ENCODE data around the gene LYSMD1.
A peak's percentile ranks its signal among the peaks of the same experiment; 100 is the strongest.
"Not testable (repeated sequence)": the region's sequence is repeated elsewhere in the genome, so short reads cannot be mapped to it uniquely, and the experiment has no call there.

LYSMD1 gene, protein sequence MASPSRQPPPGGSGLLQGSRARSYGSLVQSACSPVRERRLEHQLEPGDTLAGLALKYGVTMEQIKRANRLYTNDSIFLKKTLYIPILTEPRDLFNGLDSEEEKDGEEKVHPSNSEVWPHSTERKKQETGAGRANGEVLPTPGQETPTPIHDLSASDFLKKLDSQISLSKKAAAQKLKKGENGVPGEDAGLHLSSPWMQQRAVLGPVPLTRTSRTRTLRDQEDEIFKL

DNA sequence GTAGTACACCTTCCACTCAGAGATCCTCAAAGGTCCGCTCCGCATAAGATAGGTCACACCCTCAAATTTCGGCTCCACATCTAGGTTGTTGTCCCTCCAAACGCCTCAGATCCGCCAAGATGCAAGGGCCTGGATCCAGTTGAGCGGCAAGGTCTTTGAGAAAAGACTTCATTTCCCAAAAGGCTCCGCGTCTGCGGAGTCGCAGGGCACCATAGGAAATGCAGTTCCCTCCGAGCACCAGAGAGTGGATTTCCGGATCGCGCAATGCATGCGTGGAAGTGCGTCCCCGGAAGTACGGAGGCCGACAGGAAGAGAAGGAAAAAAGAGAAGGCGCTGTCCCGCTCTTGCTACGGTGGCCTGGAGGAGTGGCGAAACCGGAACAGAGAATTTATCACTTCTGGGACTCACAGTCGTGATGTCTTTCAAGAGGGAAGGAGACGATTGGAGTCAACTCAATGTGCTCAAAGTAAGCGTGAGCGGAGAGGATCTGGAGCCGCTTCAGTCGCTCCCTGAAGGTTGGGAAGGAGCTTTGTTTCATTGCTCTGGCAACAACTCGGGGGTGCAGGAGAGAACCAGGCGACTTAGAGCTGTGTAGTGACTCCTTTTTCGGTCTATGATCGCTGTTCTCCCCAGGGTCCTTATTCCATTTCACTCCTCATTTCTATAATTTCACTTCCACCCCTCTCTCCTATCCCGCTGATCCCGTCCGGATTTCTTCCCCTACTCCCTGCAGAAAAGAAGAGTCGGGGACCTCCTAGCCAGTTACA is at the start of gene LYSMD1, which contains the start of gene SCNM1:
LYSMD1 (minus strand) TSS at position 165 of the 767 bp plus-strand sequence. CDS start 644 bp downstream, outside the sequence.
SCNM1 (plus strand) TSS at position 407 of the 767 bp plus-strand sequence; CDS start at position 416, 9 bp downstream.
- DNase-seq: peak; percentile 96

DNA sequence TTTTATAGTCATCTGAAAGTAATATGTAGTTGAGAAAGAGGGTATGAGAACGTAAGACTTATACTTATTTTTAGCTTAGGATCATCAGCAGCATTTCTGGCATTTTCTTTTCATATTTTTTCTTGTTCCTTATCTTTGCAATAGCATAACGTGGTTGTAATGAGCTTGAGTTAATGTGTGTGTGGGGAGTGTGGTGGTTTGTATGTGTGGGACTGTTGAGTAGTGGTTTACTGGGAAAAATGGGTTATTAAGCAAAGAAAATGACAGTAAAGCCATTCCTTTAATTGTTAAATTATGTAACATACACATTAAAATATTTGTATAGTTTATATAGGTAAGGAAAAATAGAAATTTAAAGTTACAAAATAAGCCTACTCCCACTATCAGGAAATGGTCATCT is 47.9 kb upstream of the LYSMD1 start:
- DNase-seq: no peak

DNA sequence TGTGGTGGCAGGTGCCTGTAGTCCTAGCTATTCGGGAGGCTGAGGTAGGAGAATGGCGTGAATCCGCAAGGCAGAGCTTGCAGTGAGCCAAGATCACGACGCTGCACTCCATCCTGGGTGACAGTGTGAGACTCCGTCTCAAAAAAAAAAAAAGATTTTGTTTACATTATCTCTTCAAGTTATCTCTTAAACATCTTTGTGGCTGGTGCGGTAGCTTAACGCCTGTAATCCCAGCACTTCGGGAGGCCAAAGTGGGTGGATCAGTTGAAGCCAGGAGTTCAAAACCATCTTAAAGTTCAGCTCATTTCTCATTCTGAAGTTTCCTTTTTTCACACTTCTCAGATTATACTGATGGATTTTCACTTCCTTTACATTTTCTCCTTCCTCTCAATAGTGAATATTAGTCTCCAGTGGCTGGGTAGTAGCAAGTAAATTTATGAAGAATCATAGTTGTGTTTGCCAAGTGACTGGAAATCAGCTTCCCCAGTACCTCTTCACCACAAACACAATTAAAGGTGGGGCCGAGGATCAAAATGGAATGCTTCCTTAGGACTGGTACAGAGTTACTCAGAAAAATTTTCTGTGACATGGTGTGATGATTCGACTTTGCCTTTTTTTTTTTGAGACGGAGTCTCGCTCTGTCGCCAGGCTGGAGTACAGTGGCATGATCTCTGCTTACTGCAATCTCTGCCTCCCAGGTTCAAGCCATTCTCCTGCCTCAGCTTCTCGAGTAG is 46.4 kb upstream of the LYSMD1 start:
- DNase-seq: no peak

DNA sequence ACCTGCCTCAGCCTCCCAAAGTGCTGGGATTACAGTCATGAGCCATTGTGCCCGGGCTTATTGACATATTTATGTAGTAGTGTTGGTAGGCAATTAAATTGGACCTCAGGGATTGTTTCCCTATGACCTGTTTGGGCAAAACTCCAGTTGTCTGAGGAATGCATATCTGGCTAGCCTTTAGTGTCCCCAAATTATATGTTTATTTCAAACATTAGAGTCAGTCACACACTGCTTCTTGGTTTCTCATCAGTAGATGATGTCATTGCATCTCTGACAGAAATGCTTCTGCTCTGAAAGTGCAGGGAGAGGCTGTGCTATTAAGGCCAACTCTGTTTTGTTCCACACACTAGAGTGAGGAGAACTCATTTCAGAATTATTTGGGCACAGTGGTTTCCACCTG is 45.1 kb upstream of the LYSMD1 start:
- no peak for DNase-seq

DNA sequence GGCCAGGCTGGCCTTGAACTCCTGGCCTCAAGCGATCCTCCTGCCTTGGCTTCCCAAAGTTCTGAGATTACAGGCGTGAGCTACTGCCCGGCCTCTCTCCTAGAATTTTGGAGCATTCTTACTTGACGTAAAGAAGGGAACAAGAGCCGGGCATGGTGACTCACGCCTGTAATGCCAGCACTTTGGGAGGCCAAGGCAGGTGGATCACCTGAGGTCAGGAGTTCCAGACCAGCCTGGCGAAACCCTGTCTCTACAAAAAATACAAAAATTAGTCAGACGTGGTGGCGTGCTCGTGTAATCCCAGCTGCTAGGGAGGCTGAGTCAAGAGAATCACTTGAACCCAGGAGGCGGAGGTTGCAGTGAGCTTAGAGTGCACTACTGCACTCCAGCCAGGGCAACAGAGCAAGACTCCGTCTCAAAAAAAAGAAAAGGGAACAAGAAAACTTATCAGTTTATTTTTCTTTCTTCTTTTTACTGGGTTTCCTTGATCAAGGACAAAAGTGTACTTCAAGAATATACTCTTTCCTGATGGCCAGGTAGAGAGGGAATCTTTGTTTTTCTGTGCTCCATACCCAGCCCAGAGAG is 39.8 kb upstream of the LYSMD1 start:
- not testable (repeated sequence) for DNase-seq

DNA sequence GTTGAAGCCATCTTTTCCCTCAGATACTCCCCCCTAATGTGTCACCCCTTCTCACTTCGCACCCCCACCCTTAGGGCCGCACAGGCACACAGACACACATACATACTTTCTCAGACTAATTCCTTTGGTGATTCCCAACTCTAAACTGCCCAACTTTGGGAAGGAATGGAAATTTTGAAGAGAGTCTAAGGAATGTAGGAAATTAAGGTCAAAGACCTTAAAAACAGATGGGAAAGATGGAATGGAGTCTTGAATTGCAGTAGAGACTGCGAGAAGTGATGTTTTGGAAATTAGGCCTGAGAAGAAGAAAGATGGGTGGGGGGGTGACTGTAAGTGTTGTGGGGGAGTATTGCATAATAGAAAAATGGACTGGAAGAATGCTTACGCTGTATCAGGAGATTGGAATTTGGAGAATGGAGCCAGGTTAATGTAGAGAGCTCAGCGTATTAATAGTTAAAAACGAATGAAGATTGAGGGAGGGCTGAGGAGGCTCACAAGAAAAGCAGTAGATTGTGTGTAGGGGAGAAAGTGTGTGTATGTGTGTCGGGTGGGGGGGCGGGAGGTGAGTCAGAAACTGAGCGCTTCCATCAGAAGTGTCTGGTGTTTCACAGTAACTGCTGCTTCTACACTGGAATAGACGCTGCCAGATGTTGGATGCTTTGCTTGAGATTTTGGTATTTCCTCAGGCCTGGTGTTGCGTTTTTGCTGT is 34.3 kb upstream of the LYSMD1 start:
- no peak for DNase-seq

DNA sequence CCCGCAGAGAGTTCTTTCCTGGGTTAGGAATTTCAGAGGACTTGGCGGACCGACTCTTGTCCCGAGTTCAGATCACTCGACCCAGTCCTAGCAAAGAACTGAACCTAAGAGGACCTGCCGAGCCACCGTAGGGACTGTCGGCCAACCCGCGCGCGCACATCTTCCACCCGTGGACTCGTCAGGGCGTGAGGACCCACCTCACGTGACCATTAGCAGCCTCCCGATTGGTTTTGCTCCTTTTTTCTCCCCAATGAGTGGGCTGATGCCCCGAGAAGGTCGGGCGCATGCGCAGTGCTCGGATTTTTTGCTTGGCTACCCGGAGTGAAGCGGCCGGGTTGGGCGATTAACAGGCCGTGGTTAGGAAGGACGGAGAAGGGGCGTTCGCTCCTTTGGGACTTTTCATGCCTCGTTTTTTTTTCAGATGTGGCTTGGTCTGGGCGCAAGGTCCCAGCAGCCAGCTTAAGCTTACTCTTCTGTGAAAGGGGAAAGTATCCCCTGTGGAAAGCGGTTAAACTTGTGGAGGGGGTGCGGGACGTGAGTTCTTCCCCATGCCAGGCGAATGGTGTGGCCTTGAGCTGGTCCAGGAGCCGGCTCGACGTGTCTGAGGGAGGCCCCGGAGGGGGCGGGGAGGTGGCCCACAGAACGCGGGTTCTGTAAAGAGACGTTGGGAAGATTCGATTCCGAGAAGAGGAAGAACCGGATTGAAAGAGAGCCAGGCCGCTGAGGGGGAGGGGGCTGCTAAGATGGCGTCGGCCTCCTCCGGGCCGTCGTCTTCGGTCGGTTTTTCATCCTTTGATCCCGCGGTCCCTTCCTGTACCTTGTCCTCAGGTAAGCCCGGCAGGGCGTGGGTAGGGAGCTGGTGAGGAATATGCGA is 32.8 kb upstream of the LYSMD1 start, which contains the start of gene PIP5K1A:
PIP5K1A (plus strand) TSS at position 299 of the 874 bp plus-strand sequence; CDS start at position 744, 445 bp downstream.
- peak; percentile 97 for DNase-seq

DNA sequence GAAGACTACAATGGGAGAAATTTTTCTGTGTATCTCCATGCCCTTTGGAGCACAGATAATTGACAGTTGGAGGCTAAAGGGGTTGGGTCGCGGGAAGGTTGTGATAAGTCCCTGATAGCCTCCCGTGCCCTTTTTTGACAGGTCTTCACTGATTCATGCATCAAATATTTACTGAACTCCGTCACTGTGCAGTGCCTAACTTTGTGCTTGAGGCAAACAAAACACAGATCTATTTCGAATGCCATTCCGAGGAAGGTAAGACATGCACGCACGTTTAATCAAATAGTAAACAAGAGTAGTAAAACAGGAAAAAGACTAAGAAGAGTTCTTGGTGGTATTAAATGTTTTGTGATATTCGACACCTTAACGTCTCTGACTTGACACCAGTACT is 32.2 kb upstream of the LYSMD1 start:
- no peak for DNase-seq

DNA sequence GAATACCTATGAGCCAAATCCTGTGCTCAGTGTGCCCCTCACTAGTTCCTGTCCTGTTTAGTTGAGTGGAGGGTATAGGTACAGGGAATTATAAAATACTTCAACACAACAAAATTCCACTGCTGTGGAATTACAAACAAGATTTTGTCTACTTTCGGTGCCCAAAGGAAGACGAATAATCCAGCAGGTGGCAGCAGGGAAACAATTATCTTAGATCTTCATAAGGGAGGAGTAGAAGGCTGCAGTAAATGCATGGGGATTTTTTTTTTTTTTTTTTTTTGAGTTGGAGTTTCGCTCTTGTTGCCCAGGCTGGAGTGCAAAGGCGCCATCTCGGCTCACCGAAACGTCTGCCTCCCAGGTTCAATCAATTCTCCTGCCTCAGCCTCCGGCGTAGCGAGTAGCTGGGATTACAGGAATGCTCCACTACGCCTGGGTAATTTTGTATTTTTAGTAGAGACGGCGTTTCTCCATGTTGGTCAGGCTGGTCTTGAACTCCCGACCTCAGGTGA is 30.6 kb upstream of the LYSMD1 start:
- DNase-seq: peak; percentile 46

DNA sequence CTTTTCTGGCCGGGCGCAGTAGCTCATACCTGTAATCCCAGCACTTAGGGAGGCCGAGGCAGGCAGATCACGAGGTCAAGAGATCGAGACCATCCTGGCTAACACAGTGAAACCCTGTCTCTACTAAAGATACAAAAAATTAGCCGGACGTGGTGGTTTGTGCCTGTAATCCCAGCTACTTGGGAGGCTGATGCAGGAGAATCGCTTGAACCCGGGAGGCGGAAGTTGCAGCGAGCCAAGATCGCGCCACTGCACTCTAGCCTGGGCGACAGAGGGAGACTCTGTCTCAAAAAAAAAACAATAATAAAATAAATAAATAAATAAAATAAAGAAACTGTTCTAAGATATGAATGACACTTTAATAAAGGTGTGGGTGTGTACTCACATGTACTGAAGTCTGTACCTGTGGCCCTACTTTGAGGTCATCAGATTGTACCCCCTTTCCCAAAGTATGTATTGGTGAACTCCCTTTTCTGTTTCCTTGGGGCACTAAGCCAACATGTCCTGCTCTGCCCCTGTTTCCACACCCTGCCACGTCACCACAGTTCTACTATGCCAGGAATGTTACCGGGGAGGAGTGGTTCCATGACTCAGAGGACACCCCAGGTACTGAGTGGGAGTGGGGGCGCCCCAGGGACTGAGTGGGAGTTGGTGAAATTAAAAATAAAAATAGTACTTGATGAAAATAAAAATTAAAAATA is 29.3 kb upstream of the LYSMD1 start:
- not testable (repeated sequence) for DNase-seq

DNA sequence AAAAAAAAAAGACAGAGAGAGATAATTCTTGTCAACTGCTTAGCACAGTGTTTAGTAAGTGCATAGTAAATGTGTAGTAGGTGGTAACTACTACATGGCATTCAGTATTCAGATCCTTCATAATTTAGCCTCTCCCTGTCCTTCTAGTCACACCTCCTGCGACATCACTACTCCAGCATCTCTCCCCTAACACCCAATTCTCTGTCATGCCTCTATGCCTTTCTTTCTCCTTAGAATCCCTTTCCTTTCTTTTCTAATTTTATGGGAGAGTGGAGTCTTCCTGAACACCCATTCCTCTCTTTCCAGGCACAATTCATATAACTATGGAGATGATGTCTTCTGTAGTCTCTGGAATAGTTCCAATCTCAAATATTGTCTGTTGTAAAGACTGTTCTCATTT is 28.2 kb upstream of the LYSMD1 start:
- no peak for DNase-seq

DNA sequence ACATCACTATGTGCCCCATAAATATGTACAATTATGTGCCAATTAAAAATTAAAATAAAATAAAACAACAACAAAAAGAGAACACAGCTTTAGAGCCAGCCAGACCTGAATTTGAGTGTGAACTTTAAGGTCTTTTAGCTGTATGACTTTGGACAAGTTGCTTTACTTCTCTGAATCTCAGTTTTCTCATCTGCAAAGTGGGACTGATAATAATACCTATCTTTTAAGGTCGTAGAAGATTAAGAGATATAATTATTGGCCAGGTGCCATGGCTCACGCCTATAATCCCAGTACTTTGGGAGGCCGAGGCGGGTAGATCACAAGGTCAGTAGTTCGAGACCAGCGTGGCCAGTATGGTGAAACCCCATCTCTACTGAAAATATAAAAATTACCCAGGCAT is 27.6 kb upstream of the LYSMD1 start:
- DNase-seq: no peak

DNA sequence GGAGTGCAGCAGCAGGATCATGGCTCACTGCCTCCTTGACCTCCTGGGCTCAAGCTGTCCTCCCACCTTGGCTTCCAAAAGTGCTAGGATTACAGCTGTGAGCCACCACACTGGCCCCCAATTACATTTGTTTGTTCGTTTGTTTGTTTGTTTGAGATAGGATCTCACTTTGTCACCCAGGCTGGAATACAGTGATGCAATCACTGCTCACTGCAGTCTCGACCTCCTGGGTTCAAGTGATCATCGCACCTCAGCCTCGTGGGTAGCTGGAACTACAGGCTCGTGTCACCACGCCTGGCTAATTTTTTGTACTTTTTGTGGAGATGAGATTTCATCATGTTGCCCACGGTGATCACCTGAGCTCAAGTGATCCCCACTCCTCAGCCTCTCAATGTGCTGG is 26.3 kb upstream of the LYSMD1 start:
- no peak for DNase-seq

DNA sequence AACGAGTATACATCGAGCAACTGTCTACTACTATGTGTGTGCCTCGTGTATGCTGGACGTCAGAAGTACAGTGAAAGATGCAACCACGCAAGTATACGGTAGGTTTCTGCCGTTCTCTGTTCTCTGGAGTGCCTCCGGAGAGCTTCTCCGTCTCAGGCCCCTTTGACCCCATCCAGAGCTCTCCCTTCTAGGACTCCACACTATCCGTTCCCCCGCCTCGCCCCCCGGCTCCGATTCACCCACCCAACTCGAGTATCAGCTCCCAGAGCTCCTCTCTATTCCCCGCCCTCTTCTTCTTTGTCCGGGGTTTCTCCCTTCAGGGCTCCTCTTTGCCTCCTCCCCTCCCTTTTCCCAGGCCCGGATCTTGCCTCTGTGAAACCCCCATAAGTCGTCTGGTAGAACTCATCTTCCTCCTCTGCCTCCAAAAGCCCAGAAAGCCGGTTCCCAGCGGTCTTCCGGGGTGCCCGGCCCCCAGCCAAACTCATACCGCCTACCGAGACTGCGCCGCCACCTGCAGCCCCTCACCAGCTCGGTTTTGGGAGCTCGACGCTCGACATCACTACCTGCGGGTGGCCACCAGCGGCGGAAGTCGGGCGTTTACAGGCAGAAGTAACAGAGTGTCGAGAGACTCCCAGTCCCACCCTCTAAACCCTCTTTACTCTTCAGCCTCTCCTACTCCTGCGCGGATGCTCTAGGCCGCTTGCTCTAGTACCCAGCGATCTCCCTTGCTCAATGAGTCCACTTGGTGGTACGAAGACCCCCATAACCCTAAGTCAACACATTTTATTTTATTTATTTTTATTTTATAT is 24.1 kb upstream of the LYSMD1 start, which contains the start of gene VPS72:
VPS72 (minus strand) TSS at position 561 of the 809 bp plus-strand sequence; CDS start at position 485, 76 bp downstream.
- peak; percentile 96 for DNase-seq

DNA sequence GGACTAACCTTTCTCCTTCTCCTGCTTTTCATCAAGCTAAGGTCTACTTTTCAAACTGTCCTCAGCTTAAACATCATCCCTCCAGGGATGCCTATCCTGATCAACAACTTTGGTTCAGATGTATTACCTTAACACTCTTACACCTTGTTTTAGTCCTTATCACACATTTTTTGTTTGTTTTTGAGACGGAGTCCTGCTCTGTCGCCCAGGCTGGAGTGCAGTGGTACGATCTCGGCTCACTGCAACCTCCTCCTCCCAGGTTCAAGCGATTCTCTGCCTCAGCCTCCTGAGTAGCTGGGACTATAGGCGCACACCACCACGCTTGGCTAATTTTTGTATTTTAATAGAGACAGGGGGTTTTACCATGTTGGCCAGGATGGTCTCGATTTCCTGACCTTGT is 23.0 kb upstream of the LYSMD1 start:
- DNase-seq: not testable (repeated sequence)

DNA sequence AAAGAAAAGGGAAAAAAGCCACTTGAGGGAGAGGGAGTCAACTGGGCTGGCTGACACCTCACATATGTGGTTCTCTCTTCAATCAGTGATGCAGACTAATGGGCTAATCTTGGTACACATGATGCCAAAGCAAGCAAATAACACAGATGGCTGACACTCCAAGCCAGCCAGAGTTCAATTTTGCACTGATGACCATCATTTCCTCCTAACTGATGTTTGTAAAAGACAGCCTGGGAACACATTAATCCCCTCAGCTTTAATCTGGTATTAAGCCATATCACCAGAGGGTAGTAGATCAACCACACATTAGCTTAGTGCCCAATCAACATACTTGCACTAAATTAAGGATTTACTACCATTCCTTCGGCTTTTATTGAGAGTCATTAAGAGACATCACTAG is 21.5 kb upstream of the LYSMD1 start:
- no peak for DNase-seq

DNA sequence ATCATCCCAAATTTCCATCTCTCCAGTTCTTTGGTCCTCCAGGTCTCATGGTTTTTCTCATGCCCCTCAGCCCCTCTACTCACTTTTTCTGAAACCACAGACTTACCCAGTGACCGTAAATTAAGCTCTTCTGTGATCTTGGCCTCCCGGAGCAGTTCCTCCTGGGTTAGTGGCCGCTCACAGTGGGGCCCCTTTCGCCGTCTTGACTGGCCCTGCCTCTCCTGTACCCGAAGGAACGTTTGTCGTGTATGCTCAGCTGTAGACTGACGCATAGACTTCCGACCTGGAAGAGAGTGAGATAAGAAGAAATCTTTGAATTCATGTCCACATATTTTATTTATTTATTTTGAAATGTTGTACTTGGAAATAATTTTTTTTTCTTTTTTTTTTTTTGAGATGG is 18.5 kb upstream of the LYSMD1 start:
- DNase-seq: no peak

DNA sequence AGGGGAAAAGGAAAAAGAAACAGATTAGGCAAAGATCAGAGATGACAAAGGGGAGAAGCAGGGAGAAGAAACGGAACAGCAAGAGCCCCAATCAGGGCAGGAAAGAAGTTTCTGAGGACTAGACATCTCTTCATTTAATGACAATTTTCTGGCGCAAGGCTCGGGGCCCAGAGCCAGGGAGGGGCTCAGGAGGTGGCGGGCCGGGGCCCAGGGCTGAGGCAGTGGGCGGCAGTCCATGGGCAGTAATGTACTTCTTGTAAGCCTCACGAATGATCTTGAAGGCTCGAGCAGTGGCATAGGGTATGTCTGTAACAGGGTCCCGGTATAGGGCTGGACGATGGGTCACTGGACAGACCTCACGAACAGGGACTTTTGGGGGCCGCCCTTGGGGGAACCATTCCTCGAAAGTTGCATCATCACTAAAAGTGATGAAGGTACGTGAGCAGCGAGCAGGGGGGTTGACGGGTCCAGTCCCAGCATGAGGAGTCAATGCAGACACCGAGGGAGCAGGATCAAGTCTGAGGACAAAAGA is 10.9 kb upstream of the LYSMD1 start:
- DNase-seq: no peak

DNA sequence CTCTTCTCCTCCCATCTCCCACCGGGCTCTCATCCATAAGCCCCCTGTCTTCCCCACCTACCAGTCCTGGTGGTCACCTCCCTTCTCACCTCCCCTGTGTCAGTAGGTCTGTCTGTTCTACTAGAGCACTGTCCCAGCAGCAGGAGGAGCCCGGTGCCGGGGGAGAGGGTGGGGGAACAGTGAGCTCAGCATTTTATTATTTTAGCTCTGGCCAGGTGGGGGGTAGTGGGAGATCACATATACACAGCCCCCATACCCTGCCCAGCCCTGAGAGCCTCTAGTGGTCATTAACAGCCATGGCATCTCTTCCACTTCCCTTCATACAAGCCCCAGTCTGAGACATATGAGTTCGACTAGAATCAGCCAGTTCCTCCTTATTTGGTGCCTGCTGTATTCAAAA is 10.2 kb upstream of the LYSMD1 start, which contains the start of gene TMOD4:
TMOD4 (minus strand) TSS at position 119 of the 400 bp plus-strand sequence. CDS start 1,106 bp downstream, outside the sequence.
- DNase-seq: no peak
